Activated CD8-positive, alpha-beta T cell treated with anti-CD3 and anti-CD28 coated beads for 36 hours (primary cell): ENCODE data around the gene CLEC19A. TPM values are rescaled to one million over a fixed set of nuclear protein-coding genes. Genes with fewer than 3 reads are reported as not detected.

Source experiments
- ATAC-seq: fragments of 200-7000 bp; cut with Tn5 transposase; one replicate; pipeline ENCODE4 v1.10.0; 2021; ENCODE audit warnings: mild to moderate bottlenecking, moderate library complexity
- CTCF ChIA-PET: fragments of 350-600 bp; sonication (Branson Sonifier 250); formaldehyde crosslinking; loops from one replicate; lab custom pipeline; 2021; ENCODE audit warnings: antibody characterized with exemption; lab: Charles Lee
- POLR2A ChIA-PET: fragments of 350-600 bp; sonication (Branson Sonifier 250); formaldehyde crosslinking; loops from one replicate; lab custom pipeline; 2021; ENCODE audit warnings: antibody characterized with exemption; lab: Charles Lee
- DNase-seq: peaks from one replicate; pipeline ENCODE4 v3.0.0-alpha.2; 2020
- H3K27ac Mint-ChIP-seq: one replicate; pipeline ENCODE4 v1.8.0; 2021; ENCODE audit warnings: mild to moderate bottlenecking, mixed read lengths
- H3K27me3 Mint-ChIP-seq: one replicate; pipeline ENCODE4 v1.8.0; 2021; ENCODE audit warnings: mixed read lengths
- H3K36me3 Mint-ChIP-seq: one replicate; pipeline ENCODE4 v1.8.0; 2021; ENCODE audit warnings: low read depth, mixed read lengths
- H3K4me1 Mint-ChIP-seq: one replicate; pipeline ENCODE4 v1.8.0; 2021; ENCODE audit warnings: low read depth, mixed read lengths
- H3K4me3 Mint-ChIP-seq: one replicate; pipeline ENCODE4 v1.8.0; 2021; ENCODE audit warnings: mild to moderate bottlenecking, moderate library complexity, mixed read lengths
- H3K9me3 Mint-ChIP-seq: one replicate; pipeline ENCODE4 v1.8.0; 2021; ENCODE audit warnings: mixed read lengths
- intact Hi-C: fragments of 100-400 bp; cut with micrococcal nuclease; formaldehyde crosslinking; loops from one replicate; pipeline ENCODE4 v1.10.0; 2022
- total RNA-seq, 2 experiments: library from RNA; stranded (reverse); gene quantifications; one replicate each; pipeline ENCODE4 v1.2.3, GENCODE V29; 2021
- TF ChIP-seq, protein P1 (sequence below): fragments of 200-600 bp; IDR thresholded peaks from one replicate; pipeline ENCODE4 v1.8.0; 2022; ENCODE audit warnings: antibody characterized with exemption, mild to moderate bottlenecking

CLEC19A gene
- total RNA-seq, 2 experiments from 2014 or later = not detected

DNA sequence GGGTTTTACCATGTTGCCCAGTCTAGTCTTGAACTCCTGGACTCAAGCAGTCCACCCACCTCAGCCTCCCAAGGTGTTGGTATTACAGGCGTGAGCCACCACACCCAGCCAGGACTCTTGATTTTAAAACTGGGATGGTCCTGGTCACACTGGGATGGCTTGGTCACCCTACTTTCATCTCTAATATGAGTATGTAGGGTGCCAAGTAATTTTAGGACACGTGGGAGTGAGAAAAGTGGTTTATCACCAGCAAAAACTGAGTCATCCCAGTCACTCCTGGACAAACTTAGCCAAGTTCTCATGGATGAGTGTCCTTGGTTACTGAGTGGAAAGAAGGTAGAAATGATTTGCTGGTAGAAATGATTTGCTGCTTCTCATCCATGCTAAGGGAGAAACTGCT, 9.9 kb downstream of the CLEC19A start:
- Mint-ChIP-seq H3K27me3 (peaks cover 13% of the 10 kb centered on the region), H3K4me3 (no peak overlapping the region), H3K9me3 (peaks cover 3% of the 10 kb centered on the region), H3K4me1 (peaks cover 16% of the 10 kb centered on the region), H3K36me3 (no peaks in the 10 kb centered on the region), H3K27ac (no peak overlapping the region)
- DNase-seq (no peak), ATAC-seq (no peak)
- intact Hi-C loops = no loop called here
- CTCF ChIA-PET = no interaction called here
- POLR2A ChIA-PET = no interaction called here
- TF ChIP-seq, protein P1, sequence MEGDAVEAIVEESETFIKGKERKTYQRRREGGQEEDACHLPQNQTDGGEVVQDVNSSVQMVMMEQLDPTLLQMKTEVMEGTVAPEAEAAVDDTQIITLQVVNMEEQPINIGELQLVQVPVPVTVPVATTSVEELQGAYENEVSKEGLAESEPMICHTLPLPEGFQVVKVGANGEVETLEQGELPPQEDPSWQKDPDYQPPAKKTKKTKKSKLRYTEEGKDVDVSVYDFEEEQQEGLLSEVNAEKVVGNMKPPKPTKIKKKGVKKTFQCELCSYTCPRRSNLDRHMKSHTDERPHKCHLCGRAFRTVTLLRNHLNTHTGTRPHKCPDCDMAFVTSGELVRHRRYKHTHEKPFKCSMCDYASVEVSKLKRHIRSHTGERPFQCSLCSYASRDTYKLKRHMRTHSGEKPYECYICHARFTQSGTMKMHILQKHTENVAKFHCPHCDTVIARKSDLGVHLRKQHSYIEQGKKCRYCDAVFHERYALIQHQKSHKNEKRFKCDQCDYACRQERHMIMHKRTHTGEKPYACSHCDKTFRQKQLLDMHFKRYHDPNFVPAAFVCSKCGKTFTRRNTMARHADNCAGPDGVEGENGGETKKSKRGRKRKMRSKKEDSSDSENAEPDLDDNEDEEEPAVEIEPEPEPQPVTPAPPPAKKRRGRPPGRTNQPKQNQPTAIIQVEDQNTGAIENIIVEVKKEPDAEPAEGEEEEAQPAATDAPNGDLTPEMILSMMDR = no peak

GRCh38 chr16:19297454-19297853, 11.9 kb downstream of the CLEC19A start:
- DNase-seq (no peak), ATAC-seq (no peak)
- Mint-ChIP-seq H3K4me1 (peaks cover 16% of the 10 kb centered on the region), H3K27ac (no peak overlapping the region), H3K27me3 (peaks cover 10% of the 10 kb centered on the region), H3K9me3 (peaks cover 3% of the 10 kb centered on the region), H3K36me3 (no peaks in the 10 kb centered on the region), H3K4me3 (no peak overlapping the region)
- TF ChIP-seq, protein P1 = no peak
- intact Hi-C loops = no loop called here
- POLR2A ChIA-PET = interaction anchor here (0.6 kb wide), 1 partner anchor 204 kb away, joined by 3 read pairs; no protein-coding TSS in a partner anchor
- CTCF ChIA-PET = no interaction called here

GRCh38 chr16:19299565-19299964, 14.0 kb downstream of the CLEC19A start:
- Mint-ChIP-seq H3K36me3 (no peaks in the 10 kb centered on the region), H3K27ac (no peak overlapping the region), H3K4me3 (no peak overlapping the region), H3K27me3 (peaks cover 5% of the 10 kb centered on the region), H3K9me3 (peaks cover 2% of the 10 kb centered on the region), H3K4me1 (peaks cover 5% of the 10 kb centered on the region)
- ATAC-seq (no peak), DNase-seq (no peak)
- ChIA-PET CTCF (no interaction called here), POLR2A (no interaction called here)
- TF ChIP-seq, protein P1 = no peak
- intact Hi-C loops = no loop called here

- TF ChIP-seq, protein P1 = no peak
- Mint-ChIP-seq H3K36me3 (no peaks in the 10 kb centered on the region), H3K4me3 (no peak overlapping the region), H3K27me3 (peaks cover 2% of the 10 kb centered on the region), H3K27ac (no peak overlapping the region), H3K9me3 (no peaks in the 10 kb centered on the region), H3K4me1 (no peaks in the 10 kb centered on the region)
- ChIA-PET CTCF (no interaction called here), POLR2A (no interaction called here)
- intact Hi-C loops = no loop called here
- ATAC-seq = no peak
- DNase-seq = no peak
Measured at GRCh38 chr16:19301931-19302330, 16.4 kb downstream of the CLEC19A start.

- TF ChIP-seq, protein P1 = no peak
- intact Hi-C loops = no loop called here
- H3K27me3 Mint-ChIP-seq = peaks cover 2% of the 10 kb centered on the region
- no peak for DNase-seq
- CTCF ChIA-PET = no interaction called here
- H3K4me3 Mint-ChIP-seq = no peak overlapping the region
- no peak overlapping the region for H3K27ac Mint-ChIP-seq
- H3K9me3 Mint-ChIP-seq = no peaks in the 10 kb centered on the region
- POLR2A ChIA-PET = no interaction called here
- no peak for ATAC-seq
- no peaks in the 10 kb centered on the region for H3K4me1 Mint-ChIP-seq
- H3K36me3 Mint-ChIP-seq = no peaks in the 10 kb centered on the region
Measured at GRCh38 chr16:19304750-19305149, 19.2 kb downstream of the CLEC19A start.
